Umbilical cord (tissue), 2 donors: Measurements from ENCODE around the gene KPNA1. TPM values are rescaled to one million over a fixed set of nuclear protein-coding genes. Genes with fewer than 3 reads are reported as not detected.
A peak's percentile ranks its signal among the peaks of the same experiment; 100 is the strongest.

ENCODE experiments used
- DNase-seq: peaks from one replicate; pipeline ENCODE4 v3.0.0-alpha.2; 2015; ENCODE audit warnings: low spot score
- total RNA-seq: library from RNA; depleted of rRNA; stranded (reverse); fragments of >200 nt; gene quantifications from one replicate; pipeline ENCODE4 v1.2.3, GENCODE V29; 2014; ENCODE audit warnings: low replicate concordance; ENCODE audit not compliant: insufficient read depth

The KPNA1 gene
- total RNA-seq, 1 donor from 2014 or later = 20.0 TPM

- peak; percentile 95 for DNase-seq
Observed at GRCh38 chr3:122383771-122384697, 130.7 kb downstream of the KPNA1 start, which contains the start of gene FAM162A. Gene FAM162A (plus strand): TSS chr3:122384182. CDS start chr3:122384266, 84 bp downstream.

GRCh38 chr3:122382888-122383666, 131.7 kb downstream of the KPNA1 start, which contains the start of gene MIX23:
Gene MIX23 (minus strand): TSS chr3:122383231. CDS start chr3:122383224, 7 bp downstream.
- peak; percentile 92 for DNase-seq

- DNase-seq = no peak
Observed at GRCh38 chr3:122377975-122378374, 136.8 kb downstream of the KPNA1 start.

- DNase-seq = no peak
Observed at GRCh38 chr3:122374034-122374433, 140.7 kb downstream of the KPNA1 start.

Other genes starting within 250 kb of the KPNA1 start
- 38.0 TPM for gene CSTA, start 189.7 kb downstream of the KPNA1 start, total RNA-seq
- gene MIX23, start 131.7 kb downstream of the KPNA1 start, total RNA-seq = 6.5 TPM
- gene FAM162A, start 130.8 kb downstream of the KPNA1 start, total RNA-seq = 47.4 TPM
- 6.0 TPM for gene WDR5B, start 98.9 kb downstream of the KPNA1 start, total RNA-seq
- 31.5 TPM for gene PARP9, start 49.4 kb upstream of the KPNA1 start, total RNA-seq
- 14.9 TPM for gene DTX3L, start 49.4 kb upstream of the KPNA1 start, total RNA-seq
- gene PARP15, start 62.7 kb upstream of the KPNA1 start, total RNA-seq = 4.3 TPM
- gene PARP14, start 165.9 kb upstream of the KPNA1 start, total RNA-seq = 28.9 TPM